Transverse colon (tissue), 4 donors: ENCODE measurements around the gene NEDD4L. TPM values are rescaled to one million over a fixed set of nuclear protein-coding genes. Genes with fewer than 3 reads are reported as not detected.

ENCODE experiments used
- DNase-seq: peaks from one replicate; pipeline ENCODE4 v3.0.0-alpha.2; 2019
- H3K27ac ChIP-seq, 4 donors: fragments of 200-600 bp; sonication (generic); 2 replicates each; pipeline ENCODE4 v1.5.1; 2016 to 2018; ENCODE audit warnings: inconsistent platforms in 4 of 4
- H3K27me3 ChIP-seq: fragments of 200-600 bp; sonication (generic); 2 replicates; pipeline ENCODE4 v1.5.1; 2017; ENCODE audit warnings: inconsistent platforms
- H3K36me3 ChIP-seq, 4 donors: fragments of 200-600 bp; sonication (generic); 2 replicates each; pipeline ENCODE4 v1.5.1; 2017 to 2019; ENCODE audit warnings: inconsistent platforms in 4 of 4
- H3K4me1 ChIP-seq, 4 donors: fragments of 200-600 bp; sonication (generic); 2 replicates each; pipeline ENCODE4 v1.5.1; 2017 to 2020; ENCODE audit warnings: inconsistent platforms in 4 of 4
- H3K4me3 ChIP-seq, 4 donors: fragments of 200-600 bp; sonication (generic); 1 replicate in 1 of 4; 2 replicates in 3 of 4; pipeline versions ENCODE4 v1.5.1 to v1.6.1; 2017 to 2019; ENCODE audit warnings: inconsistent platforms in 4 of 4
- H3K9me3 ChIP-seq, 2 donors: fragments of 200-600 bp; sonication (generic); 2 replicates each; pipeline ENCODE4 v1.5.1; 2017 to 2019; ENCODE audit warnings: inconsistent platforms in 2 of 2
- EP300 ChIP-seq: sonication (generic); formaldehyde crosslinking; IDR thresholded peaks from one replicate; pipeline ENCODE4 v1.6.1; 2017; ENCODE audit warnings: antibody characterized with exemption, low read depth
- POLR2A ChIP-seq: fragments of 450-650 bp; IDR thresholded peaks from one replicate; pipeline ENCODE4 v1.6.1; 2016; ENCODE audit warnings: antibody characterized with exemption, mild to moderate bottlenecking, moderate library complexity
- POLR2AphosphoS5 ChIP-seq, 3 donors: sonication (generic); formaldehyde crosslinking; IDR thresholded peaks; one replicate each; pipeline ENCODE4 v1.6.1; 2016; ENCODE audit warnings: antibody characterized with exemption in 3 of 3
- WGBS, 2 donors: methylation state at CpG; one replicate each; pipeline ENCODE4 v1.1.5; 2018; ENCODE audit warnings: low coverage in 1 of 2; 5-methylcytosine and 5-hydroxymethylcytosine counted together
- in situ Hi-C, 4 donors: fragments of 200-750 bp; cut with MboI; loops; one replicate each; pipeline versions ENCODE4 v1.15.0 to v1.15.1; 2017; ENCODE audit warnings: low sequenced_read_pairs in 3 of 4, low pct_ligation_motif_present in 1 of 4, low pct_unique_long_range_greater_than_20kb in 1 of 4
- intact Hi-C: fragments of 100-400 bp; cut with DNase I; formaldehyde crosslinking; loops from one replicate; pipeline ENCODE4 v1.15.1; 2023; ENCODE audit warnings: low total_unique reads
- total RNA-seq, 4 donors: library from RNA; depleted of rRNA; stranded (reverse); fragments of >200 nt; gene quantifications; one replicate each; pipeline ENCODE4 v1.1.0, GENCODE V29; 2016
- TF ChIP-seq, protein P1 (sequence below), 5 experiments: fragments of 200-600 bp in 3 of 5; fragments of 450-650 bp in 2 of 5; sonication (generic) in 3 of 5; IDR thresholded peaks; 1 replicate in 2 of 5; 2 replicates in 3 of 5; pipeline ENCODE4 v1.5.1; 2016 to 2017; ENCODE audit warnings: antibody characterized with exemption in 5 of 5, inconsistent platforms in 3 of 5, mild to moderate bottlenecking in 2 of 5, moderate library complexity in 1 of 5

NEDD4L gene
- total RNA-seq, 4 donors from 2014 or later = 217 to 773 (median 305) TPM

GRCh38 chr18:58103339-58103985, 59.4 kb downstream of the NEDD4L start:
- no peak for DNase-seq
- in situ Hi-C loops (loop anchor here in 2 of 4 donors (25.0 kb wide), 2 partner anchors 141 to 216 kb away; no protein-coding TSS in a partner anchor), intact Hi-C loops (no loop called here)
- Histone ChIP-seq H3K9me3 (no peaks in the 10 kb centered on the region), H3K27ac (no peak overlapping the region), H3K4me3 (no peak overlapping the region), H3K27me3 (no peaks in the 10 kb centered on the region), H3K36me3 (no peaks in the 10 kb centered on the region), H3K4me1 (peaks cover 4 to 34% (median 13%) of the 10 kb centered on the region in 4 donors)
- TF ChIP-seq, protein P1, sequence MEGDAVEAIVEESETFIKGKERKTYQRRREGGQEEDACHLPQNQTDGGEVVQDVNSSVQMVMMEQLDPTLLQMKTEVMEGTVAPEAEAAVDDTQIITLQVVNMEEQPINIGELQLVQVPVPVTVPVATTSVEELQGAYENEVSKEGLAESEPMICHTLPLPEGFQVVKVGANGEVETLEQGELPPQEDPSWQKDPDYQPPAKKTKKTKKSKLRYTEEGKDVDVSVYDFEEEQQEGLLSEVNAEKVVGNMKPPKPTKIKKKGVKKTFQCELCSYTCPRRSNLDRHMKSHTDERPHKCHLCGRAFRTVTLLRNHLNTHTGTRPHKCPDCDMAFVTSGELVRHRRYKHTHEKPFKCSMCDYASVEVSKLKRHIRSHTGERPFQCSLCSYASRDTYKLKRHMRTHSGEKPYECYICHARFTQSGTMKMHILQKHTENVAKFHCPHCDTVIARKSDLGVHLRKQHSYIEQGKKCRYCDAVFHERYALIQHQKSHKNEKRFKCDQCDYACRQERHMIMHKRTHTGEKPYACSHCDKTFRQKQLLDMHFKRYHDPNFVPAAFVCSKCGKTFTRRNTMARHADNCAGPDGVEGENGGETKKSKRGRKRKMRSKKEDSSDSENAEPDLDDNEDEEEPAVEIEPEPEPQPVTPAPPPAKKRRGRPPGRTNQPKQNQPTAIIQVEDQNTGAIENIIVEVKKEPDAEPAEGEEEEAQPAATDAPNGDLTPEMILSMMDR (IDR thresholded peaks at IDR 0.05) = no peak
- 67 to 80% methylated on average over 2 to 6 of the region's 6 CpGs for WGBS, 2 donors

DNA sequence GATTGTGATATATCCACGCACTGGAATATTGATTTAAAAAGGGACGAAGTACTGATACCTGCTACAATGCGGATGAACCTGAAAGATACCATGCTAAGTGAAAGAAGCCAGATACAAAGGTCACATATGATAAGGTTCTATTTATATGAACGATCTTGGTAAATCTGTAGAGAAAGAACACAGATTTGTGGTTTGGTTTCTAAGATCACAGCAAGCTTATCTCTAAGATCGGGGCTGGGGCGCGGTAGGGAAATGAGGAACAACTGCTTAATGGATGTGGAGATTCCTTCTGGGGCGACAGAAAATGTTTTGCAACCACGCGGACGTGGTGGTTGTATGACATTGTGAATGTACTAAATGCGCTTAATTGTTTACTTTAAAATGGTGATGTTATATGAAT, 60.1 kb downstream of the NEDD4L start:
- H3K4me1 ChIP-seq = peaks cover 4 to 33% (median 12%) of the 10 kb centered on the region in 4 donors
- no peaks in the 10 kb centered on the region for H3K36me3 ChIP-seq
- in situ Hi-C loops (loop anchor here in 2 of 4 donors (25.0 kb wide), 2 partner anchors 142 to 217 kb away; no protein-coding TSS in a partner anchor), intact Hi-C loops (no loop called here)
- H3K27ac ChIP-seq = no peak overlapping the region
- H3K27me3 ChIP-seq = no peaks in the 10 kb centered on the region
- TF ChIP-seq EP300 (no peak), POLR2AphosphoS5 (IDR thresholded peaks at IDR 0.05) (no peak), POLR2A (no peak)
- TF ChIP-seq, protein P1 (IDR thresholded peaks at IDR 0.05) = no peak
- H3K4me3 ChIP-seq = no peak overlapping the region
- WGBS, 2 donors = 76 to 77% methylated on average over 12 of the region's 12 CpGs
- DNase-seq = no peak
- no peaks in the 10 kb centered on the region for H3K9me3 ChIP-seq

GRCh38 chr18:58105206-58105887, 61.3 kb downstream of the NEDD4L start:
- DNase-seq = no peak
- 90 to 91% methylated on average over 3 to 10 of the region's 10 CpGs for whole genome bisulfite sequencing, 2 donors
- peaks cover 0 to 20% (median 5%) of the 10 kb centered on the region in 4 donors for H3K4me1 ChIP-seq
- H3K27ac ChIP-seq = no peak overlapping the region
- intact Hi-C loops (no loop called here), in situ Hi-C loops (loop anchor here in 2 of 4 donors (25.0 kb wide), 2 partner anchors 143 to 218 kb away; no protein-coding TSS in a partner anchor)
- no peaks in the 10 kb centered on the region for H3K27me3 ChIP-seq
- TF ChIP-seq EP300 (no peak), POLR2A (no peak)
- no peak overlapping the region for H3K4me3 ChIP-seq
- H3K36me3 ChIP-seq = no peaks in the 10 kb centered on the region
- H3K9me3 ChIP-seq = no peaks in the 10 kb centered on the region

GRCh38 chr18:58105888-58106260, 61.8 kb downstream of the NEDD4L start:
- H3K9me3 ChIP-seq = no peaks in the 10 kb centered on the region
- H3K4me3 ChIP-seq = no peak overlapping the region
- H3K27ac ChIP-seq = no peak overlapping the region
- TF ChIP-seq, protein P1 (IDR thresholded peaks at IDR 0.05) = no peak
- no peak for TF ChIP-seq POLR2A
- no peak for TF ChIP-seq POLR2AphosphoS5 (IDR thresholded peaks at IDR 0.05)
- no peak for TF ChIP-seq EP300
- intact Hi-C loops (no loop called here), in situ Hi-C loops (loop anchor here in 2 of 4 donors (25.0 kb wide), 2 partner anchors 144 to 219 kb away; no protein-coding TSS in a partner anchor)
- DNase-seq = no peak
- no peaks in the 10 kb centered on the region for H3K27me3 ChIP-seq
- WGBS, 2 donors = 50 to 72% methylated on average over 1 to 3 of the region's 3 CpGs
- H3K36me3 ChIP-seq = no peaks in the 10 kb centered on the region
- H3K4me1 ChIP-seq = peaks cover 0 to 15% (median under 1%) of the 10 kb centered on the region in 4 donors
